HCEC 1CT (cell line): Measurements from ENCODE around the gene MPRIP.
A peak's percentile ranks its signal among the peaks of the same experiment; 100 is the strongest.

Source experiments
- DNase-seq: peaks from one replicate; pipeline ENCODE4 v3.0.0-alpha.2; 2017

MPRIP gene

DNA sequence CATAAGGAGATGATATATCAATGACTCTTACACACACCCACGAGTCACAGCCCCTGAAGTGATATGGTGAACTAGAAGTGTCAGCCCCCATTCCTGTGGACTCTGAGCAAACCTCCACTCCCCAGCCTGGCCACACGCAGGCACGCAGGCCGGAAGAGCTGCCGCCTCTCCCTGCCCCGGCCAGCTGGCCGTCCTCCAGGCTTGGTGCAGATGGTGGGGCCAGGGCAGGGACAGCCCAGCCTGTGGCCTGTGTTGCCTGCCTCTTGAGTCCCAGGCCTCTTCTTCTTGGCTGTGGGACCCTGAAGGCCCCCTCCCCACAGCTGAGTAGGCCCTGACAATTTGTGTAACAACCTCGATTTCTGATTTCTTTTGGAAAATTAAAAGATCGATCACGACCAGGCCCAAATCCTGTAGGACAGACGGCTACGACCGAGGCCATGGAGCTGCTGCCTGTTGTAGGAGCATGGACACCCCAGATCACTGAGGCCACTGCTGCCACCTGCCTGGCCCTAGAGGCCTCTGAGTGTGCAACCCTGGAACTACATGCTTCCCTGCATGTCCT lies 10.0 kb upstream of the MPRIP start:
- DNase-seq, result peak; percentile 69

DNA sequence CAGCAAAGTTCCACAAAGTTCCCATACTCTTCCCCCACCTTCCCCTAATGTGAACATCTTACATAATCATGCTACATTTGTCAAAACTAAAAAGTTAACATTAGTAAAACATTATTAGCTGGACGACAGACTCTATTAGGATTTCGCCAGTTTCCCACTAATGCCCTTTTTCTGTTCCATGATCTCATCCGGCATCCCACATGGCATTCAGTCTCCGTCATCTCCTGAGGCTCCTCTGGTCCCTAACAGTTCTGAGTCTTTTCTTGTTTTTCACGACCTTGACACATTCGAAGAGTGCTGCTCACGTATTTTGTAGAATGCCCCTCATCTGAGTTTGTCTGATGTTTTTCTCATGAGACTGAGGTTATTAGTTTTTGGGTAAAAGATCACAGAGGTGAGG lies 8.8 kb upstream of the MPRIP start:
- no peak for DNase-seq

DNA sequence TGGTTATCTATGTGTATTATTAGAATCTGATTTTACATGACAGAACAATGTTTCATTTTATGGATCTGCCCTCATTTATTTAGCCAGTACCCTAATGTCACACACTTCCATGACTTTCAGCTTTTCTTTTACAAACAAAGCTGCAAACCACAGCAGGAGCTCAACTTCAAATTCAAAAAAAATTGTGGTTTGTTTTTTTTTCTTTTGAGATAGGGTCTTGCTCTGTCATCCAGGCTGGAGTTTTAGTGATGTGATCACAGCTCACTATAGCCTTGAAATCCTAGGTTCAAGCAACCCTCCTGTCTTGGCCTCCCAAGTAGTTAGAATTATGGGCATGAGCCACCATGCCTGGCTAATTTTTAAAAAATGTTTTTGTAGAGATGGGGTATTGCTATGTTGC lies 8.2 kb upstream of the MPRIP start:
- DNase-seq, result no peak

DNA sequence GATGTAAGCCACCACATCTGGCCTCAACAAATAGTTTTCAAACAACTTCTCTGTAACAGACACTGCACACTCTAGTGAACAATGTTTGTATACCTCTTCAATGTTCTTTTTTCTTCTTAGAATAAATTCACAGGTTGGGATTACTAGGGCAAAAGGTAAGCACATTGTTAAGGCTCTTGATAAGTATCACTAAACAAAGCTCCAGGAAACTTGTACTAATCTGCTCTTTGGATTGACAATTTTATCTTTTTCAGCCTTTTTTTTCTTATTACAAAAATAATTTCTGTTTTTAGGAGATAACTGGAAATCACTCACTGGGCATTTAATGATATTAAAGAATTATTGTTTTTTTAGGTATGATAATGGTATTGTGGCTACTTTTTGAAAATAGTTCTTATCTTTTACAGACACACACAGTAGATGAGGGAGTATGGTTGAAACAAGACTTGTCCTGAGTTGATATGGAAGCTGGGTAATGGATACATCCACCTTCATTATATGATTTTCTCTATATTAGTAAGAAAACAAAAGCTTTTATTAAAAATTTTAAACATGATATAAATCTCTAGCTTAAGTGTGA lies 7.7 kb upstream of the MPRIP start:
- DNase-seq, result no peak

DNA sequence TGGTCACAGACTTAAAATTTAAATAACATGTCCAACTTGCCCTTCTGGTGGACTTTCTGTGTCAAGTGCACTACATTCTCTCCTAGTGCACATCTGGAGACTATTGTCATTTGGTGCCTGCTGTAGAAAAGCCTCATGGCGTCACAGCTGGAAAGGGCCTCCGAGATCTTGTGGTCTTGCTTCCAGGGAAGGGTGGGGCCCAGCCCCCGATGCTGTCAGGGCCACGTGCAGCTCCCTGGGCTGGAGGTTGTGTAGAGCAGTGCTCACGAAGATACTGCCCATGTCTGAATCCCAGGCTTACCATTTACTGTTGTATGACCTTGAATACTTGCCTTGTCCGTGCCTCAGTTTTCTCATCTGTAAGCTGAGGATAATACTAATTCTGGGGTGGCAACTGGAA lies 6.8 kb upstream of the MPRIP start:
- DNase-seq, result no peak

DNA sequence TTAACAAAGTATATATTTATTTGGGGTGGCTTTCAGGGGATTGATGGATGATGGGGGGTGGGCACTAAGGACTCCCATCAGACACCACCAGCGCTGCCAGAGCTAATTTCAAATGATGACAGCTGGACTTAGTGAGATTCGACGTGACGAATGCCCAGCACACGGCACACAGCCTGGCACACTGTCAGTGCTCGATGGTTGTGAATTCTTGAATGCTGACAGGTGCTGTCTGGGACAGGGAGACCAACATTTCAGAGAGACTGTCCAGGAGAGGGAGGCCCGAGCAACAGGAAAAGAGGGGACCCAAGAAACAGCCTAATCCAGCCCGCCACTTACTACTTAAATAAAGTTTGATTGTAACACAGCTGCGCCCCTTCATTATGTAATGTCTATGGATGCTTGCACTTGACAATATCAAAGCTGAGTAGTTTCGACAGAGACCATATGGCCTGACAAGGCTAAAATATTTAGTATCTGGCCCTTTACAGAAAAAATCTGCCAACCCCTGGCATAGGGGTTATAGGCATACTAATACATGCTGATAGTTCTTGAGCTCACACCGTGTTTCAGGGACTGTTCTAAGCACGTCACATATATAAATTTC lies 6.2 kb upstream of the MPRIP start:
- DNase-seq, result no peak

DNA sequence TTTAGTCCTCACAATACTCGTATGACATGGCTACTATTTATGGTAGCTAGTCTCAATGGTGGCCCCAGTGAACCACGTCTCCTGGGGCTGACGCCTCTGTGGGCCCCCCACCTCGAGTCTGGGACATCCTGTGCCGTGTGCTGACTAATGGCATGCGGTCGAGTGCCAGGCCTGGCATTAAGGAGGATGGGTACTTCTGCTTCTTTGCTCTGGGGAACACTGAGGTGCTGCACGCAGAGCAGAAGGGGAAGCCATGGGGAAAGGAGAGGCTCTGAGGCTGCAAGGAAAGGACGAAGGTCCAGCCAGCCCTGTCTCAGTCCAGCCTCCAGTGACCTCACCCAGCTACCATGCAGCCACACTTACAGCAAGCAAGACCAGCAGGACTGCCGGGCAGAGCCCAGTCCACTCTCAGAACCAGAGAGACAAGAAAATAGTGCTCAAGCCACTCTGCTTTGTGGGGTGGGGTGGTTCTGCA lies 5.7 kb upstream of the MPRIP start:
- DNase-seq, result no peak

DNA sequence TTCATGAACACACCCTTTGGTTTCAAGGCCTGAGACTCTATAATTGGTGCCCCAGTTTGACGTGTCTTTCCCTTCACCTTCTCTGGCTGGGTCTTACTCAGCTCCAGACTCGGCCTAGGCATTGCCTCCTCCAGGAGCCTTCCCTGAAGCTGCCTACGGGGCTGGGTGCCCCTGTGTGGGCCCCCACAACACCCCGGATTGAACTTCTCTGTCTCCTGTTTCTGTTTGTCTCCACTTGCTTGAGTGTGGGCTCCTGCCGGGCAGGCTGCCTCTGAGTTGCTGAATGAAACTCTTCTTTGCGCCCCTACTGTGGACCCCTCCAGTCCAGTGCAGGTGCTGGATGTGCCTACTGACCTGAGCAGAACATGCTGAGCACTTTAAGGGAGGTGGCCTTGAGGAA lies 2.3 kb upstream of the MPRIP start:
- DNase-seq, result no peak

DNA sequence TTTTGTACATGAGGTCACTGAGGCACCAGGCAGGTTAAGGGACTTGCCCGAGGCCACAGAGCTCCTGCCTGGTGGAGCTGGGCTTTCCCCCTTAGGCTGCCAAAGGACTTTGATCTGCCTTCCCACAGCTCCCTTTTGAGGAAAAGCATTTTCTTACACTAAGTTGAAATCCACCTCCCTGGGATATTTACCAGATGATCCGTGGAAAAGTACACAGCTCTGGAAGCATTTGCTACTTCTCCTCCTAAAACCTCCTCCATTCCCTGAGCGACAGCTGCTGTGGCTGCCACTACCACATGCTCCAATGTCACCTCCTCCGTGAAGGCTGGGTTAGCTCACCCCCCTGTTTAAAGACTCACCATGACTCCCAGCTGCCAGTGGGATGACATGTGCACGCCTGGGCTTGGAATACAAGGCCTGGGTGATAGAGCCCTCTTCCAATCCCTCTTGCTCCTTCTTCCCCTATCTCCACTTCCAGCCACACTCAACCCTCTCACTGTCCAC lies 1.2 kb upstream of the MPRIP start:
- peak; percentile 56 for DNase-seq

DNA sequence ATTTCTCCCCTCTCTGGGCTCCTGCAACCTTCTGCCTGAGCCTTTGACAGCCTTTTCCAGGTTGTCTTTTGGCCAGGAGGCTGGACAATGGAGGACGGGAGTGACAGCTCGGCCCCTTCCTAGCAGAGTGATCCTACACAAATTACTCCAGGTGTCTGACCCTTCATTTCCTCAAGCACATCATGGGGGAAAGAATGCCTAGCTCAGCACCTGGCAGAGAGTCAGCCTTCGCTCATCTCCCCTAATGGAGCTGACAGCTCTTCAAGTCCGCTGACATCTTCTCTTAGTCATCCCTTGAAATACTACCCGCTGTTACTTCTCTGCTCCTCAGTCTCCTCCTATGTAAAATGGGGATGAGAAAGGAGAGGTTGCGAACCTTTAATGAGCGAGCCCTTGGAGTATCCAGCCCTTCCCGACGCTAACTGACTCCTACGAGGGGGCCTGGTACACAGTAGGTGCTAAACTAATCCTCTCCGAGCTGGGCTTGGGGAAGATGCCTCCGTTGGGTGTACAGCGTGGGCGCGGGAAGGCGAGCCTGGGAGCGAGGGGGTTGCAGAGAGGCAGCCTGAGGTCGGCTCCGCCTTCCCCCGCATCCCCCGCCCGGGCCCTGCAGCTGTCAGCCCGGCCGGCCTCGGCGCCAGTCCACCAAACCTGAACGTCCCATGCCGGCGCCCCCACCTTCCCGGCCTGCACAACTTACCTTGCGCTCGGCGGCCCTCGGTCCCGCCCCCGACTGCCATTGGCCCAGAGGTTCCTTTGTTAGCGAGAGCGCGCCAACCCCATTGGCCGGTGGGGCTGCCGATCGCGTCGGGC lies 480 bp upstream of the MPRIP start:
- DNase-seq, result peak; percentile 96

DNA sequence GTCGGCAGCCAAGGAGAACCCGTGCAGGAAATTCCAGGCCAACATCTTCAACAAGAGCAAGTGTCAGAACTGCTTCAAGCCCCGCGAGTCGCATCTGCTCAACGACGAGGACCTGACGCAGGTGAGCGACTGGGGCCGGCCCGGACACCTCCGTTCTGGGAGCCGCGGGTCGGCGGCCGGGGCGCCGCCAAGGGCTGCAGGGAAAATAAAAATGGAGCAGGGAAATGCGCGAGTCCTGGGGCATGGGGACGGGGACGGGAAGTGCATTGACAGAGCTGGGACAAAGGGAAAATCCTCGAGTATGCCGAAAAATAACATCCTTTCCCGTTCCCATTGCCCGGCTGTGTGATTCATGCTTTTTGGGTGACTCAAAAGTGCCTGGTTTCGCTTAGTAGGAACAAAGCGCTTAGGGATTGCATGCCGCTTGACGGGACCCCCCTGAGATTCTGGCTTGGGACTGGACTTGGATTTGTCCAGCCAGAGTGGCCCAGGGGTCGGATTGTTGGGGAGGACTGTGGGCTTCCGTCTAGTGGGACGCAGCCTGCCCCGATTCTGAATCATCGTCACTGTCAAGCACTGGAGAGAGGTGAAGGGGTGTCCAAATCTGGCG lies 699 bp downstream of the MPRIP start:
- peak; percentile 70 for DNase-seq

DNA sequence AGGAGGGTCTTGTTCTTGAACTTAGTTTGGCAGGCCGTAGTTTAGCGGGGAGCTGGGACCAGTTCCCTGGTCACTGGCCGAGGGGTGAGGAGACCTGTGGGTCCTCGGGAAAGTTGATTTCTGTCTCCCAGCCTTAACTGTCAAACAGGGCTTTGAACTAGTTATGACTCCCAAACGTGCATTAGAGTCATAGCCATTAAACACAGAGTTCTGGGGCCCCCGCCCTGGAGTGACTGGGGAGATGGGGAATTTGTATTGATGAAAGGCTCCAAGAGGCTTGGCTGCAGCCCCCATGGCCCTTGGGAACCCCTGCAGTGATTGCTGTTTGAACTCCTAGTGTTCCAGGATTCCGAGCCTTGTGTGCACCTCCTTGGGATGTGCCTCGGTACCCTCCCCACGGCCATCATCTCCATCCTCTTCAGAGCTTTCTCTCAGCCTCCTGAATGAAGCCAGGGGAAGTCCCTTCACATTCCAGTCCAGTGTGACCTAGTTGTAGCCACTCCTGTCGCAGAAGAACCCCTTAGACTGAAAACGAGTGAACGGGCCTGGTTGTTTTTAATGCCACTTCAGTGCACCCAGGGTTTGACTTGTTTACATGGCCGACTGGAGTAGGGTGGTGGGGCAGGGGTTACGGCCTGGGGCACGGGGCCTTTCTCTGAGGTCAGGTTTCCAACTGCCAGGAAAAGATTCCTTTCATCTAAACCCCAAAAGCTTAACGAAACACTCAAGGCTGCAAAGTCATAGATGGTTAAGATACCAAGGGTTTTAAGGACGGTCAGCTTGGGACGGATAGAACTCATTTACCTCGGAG lies 1.4 kb downstream of the MPRIP start:
- DNase-seq, result no peak

DNA sequence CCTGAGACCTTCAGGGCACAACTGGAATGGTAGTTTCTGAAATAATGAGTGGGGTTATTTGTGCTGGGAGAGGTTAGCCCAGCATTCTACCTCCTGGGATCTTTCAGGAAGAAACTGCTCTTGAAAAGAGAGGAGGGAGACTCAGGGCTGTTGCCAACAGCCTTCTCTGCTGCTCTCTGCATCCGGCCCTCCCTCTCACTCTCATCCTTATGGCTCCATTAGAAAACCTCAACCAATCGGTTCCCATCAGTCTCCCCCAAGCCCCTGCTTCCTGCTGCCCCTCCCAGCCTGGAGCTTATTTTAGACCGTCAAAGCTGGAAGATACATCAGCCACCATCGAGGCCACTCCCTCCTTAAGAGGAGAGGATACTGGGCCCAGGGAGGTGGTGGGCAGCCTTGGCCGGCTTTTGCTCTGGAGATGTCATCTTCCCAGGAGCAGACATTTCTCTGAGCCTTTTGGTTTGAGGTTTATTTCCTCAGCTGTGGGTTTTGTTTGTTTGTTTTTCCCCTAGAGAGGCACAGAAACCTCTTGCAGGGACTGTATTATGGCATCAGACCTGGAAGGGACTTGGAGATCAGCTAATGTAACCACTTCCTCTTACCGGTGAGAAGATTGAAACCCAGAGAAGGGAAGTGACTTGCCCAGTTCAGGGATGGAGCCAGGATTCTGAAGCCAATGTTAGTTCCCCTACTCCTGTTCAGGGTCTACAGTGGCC lies 2.7 kb downstream of the MPRIP start:
- DNase-seq, result peak; percentile 46

DNA sequence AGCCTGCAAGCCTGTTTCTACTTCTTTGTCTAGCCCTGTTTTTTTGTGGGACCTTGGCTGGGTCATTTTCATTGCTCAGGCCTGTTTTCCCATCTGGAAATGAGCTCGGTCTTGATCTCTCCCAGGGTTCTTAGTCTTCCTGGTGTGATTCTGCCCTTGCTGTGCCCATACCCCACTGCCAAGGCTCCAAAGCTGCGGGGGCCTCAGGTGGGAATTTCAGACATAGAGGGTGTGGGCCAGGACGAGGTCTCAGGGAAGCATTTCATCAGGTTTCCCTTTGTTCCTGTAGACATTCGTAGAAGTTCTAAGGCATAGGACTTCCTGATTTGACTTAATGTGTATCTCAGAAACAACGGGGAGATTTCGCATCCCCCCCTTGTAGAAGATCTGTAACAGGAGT lies 5.8 kb downstream of the MPRIP start:
- DNase-seq, result no peak

DNA sequence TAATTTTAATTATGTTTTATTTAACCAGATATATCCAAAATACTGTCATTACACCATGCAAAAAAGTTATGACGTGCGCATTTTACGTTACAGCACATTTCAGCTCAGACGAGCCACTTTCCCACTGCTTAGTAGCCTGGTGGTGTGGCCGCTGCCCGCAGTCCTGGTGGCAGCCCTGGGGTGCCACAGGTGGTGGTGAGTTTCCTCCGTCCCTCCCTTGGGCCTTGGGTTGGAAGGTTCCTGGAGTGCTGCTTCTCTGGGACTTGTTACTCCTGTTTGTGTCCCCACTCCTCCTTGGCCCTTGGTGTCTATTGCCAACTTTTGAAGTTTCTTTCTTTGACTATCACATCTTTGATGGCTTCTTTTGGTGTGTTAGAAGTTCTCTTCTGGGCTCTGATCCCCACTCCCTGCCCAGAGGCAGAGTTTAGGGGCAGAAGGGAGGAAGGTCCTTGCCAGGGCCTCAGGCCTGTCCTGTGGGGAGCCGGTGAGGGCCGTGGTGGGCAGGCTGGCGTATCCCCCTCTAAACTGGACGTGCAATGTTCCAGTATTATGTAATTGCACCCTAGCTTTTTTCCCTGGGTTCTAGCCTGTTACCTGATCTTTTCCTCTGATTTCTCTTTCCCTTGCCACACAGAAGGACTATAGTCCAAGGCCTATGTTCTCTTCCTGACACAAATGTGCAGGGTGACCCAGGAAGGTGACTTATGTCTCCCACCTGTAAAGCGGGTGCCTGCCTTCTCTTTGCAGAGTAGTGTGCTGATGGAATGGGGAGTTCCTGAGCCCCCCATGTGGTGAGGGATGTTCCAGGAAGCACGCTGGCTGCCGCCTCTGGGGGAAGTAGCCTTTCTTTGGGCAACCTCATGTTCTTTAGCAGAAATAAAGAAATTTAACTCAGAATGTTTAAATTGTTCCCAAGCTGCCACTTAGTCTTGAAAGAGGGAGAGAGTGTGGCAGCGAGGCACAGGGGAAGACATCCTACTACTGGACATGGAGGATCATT lies 8.4 kb downstream of the MPRIP start:
- DNase-seq, result no peak

DNA sequence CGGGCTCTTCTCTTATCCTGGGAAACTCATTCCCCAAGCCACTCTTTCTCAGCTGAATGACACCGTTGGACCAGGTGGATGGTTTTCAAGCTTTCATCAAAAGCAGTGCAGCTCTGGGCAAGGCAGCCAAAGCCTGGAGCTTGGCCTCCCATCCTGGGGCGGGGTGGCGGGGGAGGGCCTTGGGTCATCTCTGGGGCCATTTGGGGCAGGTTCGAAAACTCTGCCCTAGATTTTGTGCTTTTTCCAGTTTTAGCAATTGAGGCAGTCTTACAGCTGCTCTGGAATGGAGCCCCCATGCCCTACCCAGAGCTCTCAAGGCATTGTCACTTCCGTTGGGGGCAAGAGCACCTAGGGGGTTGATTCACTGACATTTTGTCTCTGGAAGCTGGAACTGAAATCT lies 9.1 kb downstream of the MPRIP start:
- DNase-seq, result no peak

DNA sequence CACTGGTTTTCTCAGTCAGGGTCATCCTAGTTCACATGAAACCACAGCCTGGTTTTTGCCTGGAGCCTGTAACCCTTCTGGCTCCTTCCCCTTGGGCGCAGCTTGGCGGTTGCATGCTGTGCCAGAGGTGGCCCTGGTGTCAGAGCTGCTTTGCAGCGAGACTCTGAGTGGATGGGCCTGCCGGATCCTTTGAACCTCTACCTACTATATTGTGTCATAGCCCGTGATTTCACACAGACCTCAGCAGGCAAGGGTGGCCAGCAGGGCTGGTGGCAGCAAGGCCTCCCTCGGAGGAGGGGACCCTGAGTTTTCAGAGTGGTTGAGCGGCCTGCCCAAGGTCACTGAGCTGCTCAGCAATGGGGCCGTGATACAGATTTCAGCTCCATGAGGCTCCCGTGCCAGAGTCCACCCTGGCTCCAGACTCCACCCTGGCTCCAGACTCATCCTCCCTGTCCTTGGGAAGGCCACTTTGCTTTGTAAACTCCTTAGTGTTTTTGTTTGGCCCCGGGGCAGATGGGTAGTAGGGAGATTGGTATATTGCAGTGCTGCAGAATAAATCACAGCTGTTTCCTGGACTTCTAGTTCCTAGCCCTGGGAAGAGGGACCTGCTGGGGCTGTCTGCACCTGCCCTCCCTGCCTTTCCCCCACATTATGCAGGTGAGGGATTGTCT lies 9.7 kb downstream of the MPRIP start:
- no peak for DNase-seq

DNA sequence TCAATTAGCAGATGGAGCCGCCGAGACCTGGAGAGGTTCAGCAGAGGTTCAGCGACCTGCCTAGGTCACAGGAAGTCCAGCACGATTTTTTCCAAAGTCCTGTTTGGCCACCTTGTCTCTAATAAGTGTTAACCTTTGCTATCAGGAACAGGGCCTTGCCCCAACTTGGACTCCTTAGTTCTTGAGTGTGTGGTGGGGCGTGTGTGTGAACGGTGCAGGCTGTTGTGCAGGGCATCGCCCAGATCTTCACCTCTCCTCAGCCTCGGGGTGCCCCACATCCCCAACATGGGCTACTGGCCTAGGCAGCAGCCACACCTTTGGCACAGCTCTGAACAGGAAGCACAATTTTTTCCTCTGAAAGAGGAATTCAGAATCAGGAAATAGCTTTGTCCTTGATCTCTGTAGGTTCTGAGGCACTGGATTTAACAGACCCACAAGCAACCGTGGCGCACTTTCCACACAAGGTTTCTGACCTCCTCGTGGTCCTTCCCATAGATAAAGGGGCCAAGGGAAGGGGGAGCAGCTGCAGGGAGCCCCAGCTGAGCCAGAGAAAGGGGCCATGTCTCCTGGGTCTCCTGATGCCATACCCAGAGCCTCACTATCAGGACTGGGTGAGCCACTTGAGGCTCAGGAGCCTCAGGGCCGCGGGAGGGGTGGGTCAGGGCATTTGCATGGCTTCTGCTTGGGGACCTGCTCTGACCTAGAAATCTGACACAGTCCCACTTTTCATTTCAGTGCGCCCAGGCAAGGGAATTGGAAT lies 10.4 kb downstream of the MPRIP start:
- no peak for DNase-seq
